NCI-H524 (cell line): ENCODE measurements around the gene SRGAP3.

Source experiments
- DNase-seq, 2 experiments: peaks; one replicate each; lab custom pipeline; 2025; lab: John Stamatoyannopoulos, UW

Gene SRGAP3

DNA sequence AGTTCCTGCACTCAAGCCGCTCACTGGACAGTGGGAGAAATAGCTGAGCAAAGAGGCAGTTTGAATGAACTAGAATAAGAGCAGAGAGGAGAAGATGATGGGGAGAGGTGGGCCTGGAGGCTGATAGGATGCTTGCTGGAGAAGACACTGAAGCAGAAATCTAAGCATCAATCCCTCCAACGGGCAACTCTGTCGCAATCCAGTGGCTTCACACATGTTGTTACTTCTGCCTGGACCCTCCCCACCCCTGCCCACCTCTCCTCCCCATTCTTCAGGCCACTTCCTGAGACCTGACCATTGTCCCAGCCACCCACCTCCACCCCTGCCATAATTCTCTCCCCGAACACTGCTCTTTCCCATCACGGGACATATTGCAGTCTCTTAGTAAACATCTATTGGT lies 76.0 kb downstream of the SRGAP3 start:
- DNase-seq: no peak

DNA sequence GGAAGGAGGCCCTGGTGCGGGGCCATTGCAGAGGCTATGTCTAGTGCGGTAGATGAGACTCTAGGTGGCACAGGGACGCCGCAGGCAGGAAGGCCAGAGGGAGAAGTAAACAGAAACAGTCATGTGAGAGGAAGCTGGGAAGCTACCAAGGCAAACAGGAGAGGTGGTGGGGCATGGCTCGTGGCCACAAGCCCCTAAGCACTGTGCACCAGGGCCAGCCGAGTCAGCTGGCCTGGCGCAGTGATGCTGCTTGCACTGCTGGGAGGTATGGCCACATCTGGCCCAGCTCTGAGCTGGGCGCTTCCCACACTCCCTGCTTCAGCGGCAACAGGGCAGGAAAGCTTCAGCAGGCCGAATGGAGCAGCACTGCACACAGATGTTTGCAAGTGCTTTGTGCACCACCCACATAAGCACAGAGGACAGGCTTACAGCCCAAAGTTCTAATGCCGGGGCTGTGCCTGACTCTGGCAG lies 76.6 kb downstream of the SRGAP3 start:
- no peak for DNase-seq

- no peak for DNase-seq
Measured at GRCh38 chr3:9170851-9171160, 78.6 kb downstream of the SRGAP3 start.

DNA sequence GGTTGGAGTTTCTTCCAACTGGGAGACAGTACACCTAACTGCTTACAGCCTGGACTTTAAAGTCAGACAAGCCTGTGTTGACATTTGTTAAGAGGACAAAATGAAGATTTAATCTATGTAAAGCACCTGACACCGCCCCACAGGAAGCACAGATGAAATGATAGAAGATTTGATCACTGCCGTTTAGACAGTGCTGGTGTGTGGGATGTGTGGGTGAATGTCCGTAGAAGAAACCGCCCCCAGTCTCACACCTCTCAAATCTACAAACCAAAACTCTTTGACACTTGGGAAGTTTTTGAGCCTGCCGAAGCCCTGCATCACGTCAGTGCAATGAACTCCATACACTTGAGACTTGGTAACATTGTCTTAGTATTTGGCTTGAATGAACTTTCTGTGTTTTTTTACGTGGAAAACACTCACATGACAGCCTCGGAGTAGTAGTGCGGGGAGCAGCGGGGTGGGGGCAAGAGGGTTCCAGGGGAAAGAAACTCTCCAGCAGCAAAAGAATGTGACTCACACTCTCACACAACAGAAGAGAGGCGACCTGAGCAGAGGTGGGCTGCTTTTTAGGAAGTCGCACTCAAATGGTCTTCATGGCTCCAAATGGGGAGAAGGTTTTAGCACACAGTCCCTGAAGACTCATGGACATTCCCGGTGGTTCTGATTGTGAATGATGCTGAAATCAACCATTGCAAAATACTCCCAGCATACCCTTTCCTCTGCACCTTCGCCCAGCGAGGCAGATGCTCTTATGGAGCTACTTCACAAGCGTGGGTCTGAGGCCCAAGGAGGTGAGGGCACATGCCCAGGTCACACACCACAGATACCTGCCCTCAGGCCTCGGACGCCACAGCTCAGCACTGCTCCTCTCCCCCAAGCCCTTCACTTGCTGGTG lies 79.2 kb downstream of the SRGAP3 start:
- no peak for DNase-seq

GRCh38 chr3:9169326-9169725 lies 80.1 kb downstream of the SRGAP3 start:
- DNase-seq: no peak

DNA sequence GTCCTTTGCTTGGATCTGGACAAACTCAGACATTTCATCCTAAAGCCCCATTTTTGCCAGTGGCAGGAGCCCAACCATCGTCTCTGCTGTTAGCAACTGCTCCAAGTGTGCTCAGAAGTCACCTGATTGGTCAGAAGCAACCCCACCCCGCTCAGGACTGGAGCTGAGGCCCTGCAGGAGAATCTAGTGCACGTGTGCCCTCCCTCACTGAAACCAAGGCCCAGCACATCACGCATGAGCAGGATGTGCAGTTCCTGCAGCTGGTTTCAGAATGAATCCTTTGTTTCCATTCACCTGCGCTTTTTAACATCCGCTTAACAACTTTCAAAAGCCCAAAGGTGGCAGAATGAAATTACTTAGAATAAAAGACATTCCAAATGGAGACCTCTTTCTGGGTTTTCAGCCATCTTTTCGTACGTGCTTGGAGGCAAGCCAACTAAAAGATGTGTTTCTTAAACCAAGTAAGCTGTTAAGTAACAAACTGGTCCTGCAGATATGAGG lies 81.2 kb downstream of the SRGAP3 start:
- DNase-seq: no peak

DNA sequence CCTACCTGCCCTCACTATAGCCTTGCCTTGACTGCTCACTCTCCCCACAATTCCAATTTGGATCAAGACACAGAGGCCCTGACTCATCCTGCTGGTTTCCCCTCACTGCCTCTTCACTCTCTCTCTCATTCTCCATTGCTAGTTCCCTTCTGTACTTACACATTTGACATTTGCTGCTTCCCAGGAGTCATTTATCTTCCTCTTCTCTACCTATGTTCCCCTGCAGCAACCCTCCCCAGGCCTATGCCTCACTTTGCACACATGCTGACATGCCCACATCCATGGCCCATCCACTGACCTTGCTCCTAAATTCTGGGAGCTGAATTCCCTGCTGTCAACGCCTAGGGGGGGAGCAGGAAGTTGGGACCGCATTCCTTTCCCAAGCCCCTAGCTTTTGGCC lies 82.2 kb downstream of the SRGAP3 start:
- no peak for DNase-seq

DNA sequence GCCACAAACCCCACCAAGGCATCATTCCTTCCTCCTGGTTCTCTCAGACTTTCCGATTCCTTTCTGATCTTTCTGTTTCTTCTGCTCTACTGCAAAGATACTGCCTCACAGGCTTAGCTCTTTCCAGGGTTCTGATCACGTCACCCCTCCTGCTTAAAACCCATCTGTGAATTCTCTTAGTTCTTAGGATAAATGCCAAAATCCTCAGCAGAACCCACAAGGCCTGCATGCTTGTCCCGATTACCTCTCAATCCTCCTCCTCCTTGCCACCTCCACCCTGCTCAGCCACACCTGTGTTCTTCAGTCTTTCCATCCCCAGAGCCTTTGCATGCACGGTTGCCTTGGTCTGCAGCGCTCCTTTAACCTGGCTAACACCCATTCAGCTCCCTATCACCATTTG lies 84.0 kb downstream of the SRGAP3 start:
- DNase-seq: no peak

- no peak for DNase-seq
Measured at GRCh38 chr3:9163289-9163688, 86.2 kb downstream of the SRGAP3 start.

GRCh38 chr3:9161811-9162210 lies 87.6 kb downstream of the SRGAP3 start:
- DNase-seq: no peak

DNA sequence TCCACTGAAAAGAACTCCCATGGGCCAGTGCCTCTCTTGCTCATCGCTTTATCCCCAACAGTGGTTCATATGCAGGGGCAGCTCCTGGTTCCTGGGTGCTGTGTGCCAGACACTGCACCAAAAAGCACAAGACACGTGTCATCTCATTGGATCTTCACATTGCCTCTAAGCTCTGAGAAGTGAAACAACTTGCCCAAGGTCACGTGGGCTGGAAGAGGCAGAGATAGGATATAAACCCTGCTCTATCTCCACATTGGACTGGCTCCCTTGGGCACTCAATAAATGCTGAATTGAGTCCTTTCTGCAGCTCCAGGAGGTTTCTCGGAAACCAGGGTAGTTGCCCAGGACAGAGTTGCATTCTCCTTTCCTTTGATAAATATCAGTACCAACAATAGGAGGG lies 88.1 kb downstream of the SRGAP3 start:
- no peak for DNase-seq

DNA sequence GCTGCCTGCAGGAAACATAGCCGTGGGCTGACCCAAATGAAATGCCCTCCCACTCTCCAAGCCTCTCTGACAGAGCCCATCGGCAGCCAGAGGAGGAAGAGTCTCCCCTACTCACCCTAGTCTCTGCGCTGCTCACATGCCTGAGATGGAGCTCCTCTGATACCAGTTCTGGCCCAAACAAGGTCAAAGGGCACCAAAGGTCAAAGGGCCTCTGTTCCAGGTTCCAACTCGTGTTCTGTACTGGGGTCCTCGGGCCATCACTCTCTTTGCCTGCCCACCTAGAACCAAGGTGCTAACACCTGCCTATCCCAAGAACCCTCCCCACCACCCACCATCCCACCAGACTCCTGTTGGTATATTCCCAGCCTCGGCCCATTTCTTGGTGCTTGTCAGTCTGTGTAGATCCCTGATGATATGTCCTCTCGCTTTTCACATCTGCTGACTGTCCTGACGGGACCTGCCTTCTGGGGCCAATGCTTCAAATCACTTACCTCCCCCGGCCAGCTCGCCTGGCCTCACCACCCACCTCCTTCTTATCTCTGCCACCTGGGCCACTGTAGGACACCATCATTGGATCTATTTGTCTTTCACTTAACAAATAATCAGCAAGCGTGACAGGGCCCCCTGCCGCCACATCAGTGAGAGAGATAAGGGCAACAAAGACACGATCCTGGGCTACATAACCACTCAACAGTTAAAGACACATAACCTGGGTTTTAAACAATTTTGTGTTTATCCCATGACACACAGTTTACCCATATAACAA lies 90.4 kb downstream of the SRGAP3 start:
- no peak for DNase-seq

DNA sequence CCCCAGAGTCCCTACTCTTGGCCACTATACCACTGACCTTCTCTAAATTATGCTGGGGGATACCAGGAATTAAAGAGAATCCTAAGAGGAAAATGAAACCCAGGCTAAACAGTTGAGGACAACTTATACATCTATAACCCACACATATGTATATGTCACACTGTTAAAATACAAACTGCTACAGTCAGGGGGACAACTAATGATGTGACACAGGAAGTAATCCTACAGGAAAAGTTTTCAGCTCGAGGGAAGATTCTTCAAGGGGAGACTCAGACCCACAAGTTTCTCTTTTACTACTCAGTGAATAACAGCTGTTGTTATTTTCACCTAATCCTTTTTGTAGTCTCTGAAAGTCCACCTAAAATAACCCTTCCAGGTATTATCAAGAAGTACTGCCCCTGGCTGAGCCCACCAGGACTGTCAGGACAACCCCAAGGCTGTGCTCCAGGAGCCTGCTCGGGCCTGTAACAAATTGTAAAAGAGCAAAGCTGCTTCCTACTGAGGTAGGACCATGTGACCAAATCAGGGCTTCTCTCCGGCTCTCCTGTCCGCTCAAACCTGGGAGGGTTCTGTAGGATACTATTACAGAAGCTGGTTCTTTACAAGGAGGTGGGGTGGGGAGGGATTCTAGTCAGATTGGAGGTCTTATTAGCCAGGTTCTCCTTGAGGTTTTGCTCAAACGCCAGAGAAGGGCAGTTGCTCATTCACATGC lies 91.6 kb downstream of the SRGAP3 start:
- DNase-seq: no peak

GRCh38 chr3:9156604-9157003 lies 92.8 kb downstream of the SRGAP3 start:
- DNase-seq: no peak

DNA sequence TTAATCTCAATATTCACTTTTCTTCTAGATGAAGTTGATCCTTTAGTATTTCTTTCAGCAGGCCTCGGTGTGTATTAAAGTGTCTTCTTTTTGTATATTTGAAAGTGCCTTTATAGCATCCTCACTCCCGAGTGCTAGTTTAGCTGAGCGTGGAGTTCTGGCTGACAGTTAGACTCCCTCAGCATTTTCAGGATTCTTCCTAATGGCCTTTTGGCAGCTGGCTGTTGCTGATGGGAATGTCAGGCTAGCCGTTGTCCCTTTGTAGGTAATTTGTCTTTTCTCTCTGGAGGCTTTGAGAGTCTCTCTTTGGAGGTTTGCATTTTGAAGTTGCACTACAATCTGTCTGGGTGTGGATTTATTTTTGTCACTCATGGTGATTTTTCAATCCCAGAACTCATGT lies 94.4 kb downstream of the SRGAP3 start:
- DNase-seq: no peak

GRCh38 chr3:9153904-9154619 lies 95.4 kb downstream of the SRGAP3 start:
- DNase-seq: no peak

DNA sequence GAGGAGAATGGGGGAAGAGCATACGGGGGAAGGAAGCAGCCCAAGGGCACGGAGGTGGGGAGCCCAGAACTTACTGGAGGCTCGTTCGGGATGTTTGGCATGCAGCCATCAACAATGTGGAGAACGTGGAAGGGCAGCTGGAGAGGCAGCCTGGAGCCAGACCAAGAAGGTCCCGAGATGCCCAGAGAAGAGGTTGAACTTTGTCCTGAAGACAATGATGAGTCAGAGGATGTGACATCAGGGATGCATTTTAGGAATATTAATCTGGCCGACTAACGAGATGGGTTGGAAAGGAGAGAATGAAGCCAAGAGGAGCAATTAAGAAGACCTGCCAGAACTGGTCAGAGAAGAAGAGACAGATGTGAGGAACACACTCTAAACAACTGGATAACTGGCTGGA lies 98.2 kb downstream of the SRGAP3 start:
- no peak for DNase-seq

- DNase-seq: no peak
Measured at GRCh38 chr3:9149566-9149965, 99.9 kb downstream of the SRGAP3 start.

DNA sequence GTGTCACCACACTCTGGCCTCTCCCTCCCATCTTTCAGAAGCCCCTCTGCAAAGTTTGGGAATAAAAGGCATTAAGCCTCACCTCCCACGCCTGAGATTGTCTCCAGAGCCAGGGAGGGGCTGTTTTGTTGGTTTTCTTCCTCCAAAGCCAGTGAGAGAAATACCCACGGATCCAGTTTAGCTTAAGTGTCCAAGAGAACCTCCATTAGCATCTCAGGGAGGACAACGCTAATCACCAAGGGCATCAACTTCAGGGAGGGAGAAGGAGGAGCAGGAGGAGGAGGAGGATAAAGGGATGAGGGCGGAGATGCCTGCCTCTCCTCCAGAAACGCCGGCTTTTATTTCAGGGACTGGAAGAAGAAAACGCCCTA lies 101.6 kb downstream of the SRGAP3 start:
- no peak for DNase-seq

DNA sequence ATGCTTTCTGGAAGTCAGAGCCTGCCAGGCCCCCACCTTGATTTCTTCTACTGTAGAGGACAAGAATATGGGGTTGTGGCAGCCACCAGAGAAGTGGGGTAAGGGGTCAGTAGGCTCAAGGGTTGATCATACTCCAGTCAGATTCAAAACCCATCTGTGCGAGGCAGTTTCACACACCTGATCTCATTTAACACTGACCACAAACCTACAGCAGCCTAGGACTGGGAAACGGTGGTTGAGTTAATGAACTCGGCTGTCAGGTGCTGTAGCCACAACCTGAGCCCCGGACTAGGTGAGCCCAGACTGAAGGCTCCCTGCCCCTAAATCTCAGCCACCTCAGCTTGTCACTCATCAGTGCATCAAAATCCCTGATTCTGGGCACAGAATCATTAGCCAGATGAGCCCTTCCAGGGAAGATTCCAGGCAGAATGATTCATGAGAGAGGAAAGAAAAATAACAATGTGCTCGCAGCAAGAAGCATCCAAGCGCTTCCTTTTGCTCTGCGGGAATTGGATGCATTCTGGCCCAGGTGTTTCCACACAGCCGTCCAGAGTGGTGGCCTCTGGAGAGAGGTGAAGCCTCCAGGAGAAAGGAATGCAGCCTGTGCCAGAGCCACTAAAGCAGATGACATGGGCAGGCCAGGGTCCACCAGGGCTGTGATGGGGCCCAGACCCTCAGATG lies 102.1 kb downstream of the SRGAP3 start:
- no peak for DNase-seq

DNA sequence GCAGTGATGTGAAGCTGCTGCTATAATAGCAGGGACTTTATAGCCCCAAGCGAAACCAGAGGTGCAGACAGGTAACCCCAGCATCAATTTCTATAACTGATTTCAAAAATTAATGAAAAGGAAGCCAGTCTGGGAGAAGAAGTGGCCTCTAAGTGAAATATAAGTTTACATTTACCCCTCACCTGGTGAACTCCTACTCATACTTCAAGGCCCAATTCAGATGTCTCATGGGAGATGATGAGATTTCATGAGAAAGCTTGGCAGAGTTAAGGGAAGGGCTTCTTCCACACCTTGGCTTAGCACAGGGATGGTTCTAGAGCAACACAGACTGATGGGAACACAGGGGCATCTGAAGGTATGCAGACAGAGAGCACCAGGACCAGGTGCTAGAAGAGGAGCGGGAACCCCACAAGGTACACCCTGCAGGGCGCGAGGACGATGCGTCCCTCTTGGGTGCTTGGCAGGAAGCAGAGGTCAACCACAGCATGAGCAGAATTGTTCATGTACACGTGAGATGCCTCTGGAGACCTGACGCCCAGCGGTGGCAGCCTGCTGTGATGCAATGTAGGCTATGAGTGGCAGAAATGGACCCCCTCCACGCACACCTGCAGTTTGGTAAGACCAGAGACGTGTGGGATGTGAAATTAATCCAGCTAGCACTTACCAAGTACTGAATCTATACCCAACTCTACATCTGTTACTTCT lies 102.9 kb downstream of the SRGAP3 start:
- DNase-seq: no peak
